Pancreas (tissue), 10 donors: ENCODE data around the gene VWA1. TPM values are rescaled to one million over a fixed set of nuclear protein-coding genes. Genes with fewer than 3 reads are reported as not detected.

Experiments used
- ATAC-seq, 4 donors: fragments of 200-7000 bp; cut with Tn5 transposase; one replicate each; pipeline versions ENCODE4 v1.8.0 to v1.9.1; 2020; ENCODE audit warnings: mild to moderate bottlenecking in 4 of 4, moderate library complexity in 4 of 4
- DNase-seq, 6 donors: peaks; one replicate each; pipeline ENCODE4 v3.0.0-alpha.2; 2020
- FAIRE-seq: peaks from 2 replicates; lab custom pipeline; 2012; peaks lifted over from hg19 to GRCh38; lab: Jason Lieb, UNC
- H3K27ac ChIP-seq, 4 donors: fragments of 200-600 bp; sonication (generic); 1 replicate in 3 of 4; 2 replicates in 1 of 4; pipeline versions ENCODE4 v1.5.0 to v1.8.0; 2020
- H3K27me3 ChIP-seq, 4 donors: fragments of 200-600 bp; one replicate each; pipeline ENCODE4 v1.8.0; 2021
- H3K36me3 ChIP-seq, 3 donors: fragments of 200-600 bp; sonication (generic) in 1 of 3; one replicate each; pipeline versions ENCODE4 v1.5.0 to v1.8.0; 2020 to 2021
- H3K4me1 ChIP-seq, 3 donors: fragments of 200-600 bp; one replicate each; pipeline ENCODE4 v1.8.0; 2021
- H3K4me3 ChIP-seq, 4 donors: fragments of 200-600 bp; sonication (generic) in 2 of 4; one replicate each; pipeline versions ENCODE4 v1.5.0 to v1.8.0; 2020 to 2021
- H3K9me3 ChIP-seq, 4 donors: fragments of 200-600 bp; one replicate each; pipeline ENCODE4 v1.8.0; 2021
- WGBS, 2 donors: extraction: QIAGEN DNeasy Blood & Tissue Kit; methylation state at CpG; one replicate each; pipeline ENCODE4 v1.1.7; 2013; 5-methylcytosine and 5-hydroxymethylcytosine counted together
- intact Hi-C, 3 donors: fragments of 100-400 bp; cut with DNase I; formaldehyde crosslinking; loops; one replicate each; pipeline versions ENCODE4 v1.11.1 to v1.14.2; 2022
- polyA plus RNA-seq, 2 donors: library from polyadenylated mRNA; stranded (reverse); fragments of 200-250 nt; gene quantifications; one replicate each; pipeline ENCODE4 v1.2.3, GENCODE V29; 2013
- total RNA-seq, 6 donors: library from RNA; stranded (reverse); fragmentation: NEBNext Ultra II Directional in 4 of 6; extraction: Animal tissue kit (Norgen Biotek cat#: 25700) in 4 of 6; gene quantifications; one replicate each; pipeline versions ENCODE4 v1.2.1 to v1.2.4, GENCODE V29; 2021 to 2023
- TF ChIP-seq, protein P1 (sequence below), 4 donors: fragments of 200-600 bp; sonication (generic) in 3 of 4; IDR thresholded peaks; one replicate each; pipeline versions ENCODE4 v1.5.0 to v1.8.0; 2021; ENCODE audit warnings: antibody characterized with exemption in 4 of 4
- donor health status: healthy with polysubstance abuse.
- donor health status: DM: no; HTN: no; CAD: no; lungs with moderate emphysema.
- donor health status: DM: no; HTN: no; CAD: no.
- donor health status: control.
- donor health status: control.
- donor health status: Bipolar disorder and iron deficiency.
- donor health status: DM: yes; HTN: yes; CAD: no.
- donor health status: DM: no; HTN: no; CAD: no.
- donor health status: DM: no; HTN: no; CAD: no.
- donor health status: DM: yes; HTN: yes; CAD: no.

VWA1 gene
- total and polyA plus RNA-seq, 8 donors, result 25.4 to 138 (median 55.2) TPM

DNA sequence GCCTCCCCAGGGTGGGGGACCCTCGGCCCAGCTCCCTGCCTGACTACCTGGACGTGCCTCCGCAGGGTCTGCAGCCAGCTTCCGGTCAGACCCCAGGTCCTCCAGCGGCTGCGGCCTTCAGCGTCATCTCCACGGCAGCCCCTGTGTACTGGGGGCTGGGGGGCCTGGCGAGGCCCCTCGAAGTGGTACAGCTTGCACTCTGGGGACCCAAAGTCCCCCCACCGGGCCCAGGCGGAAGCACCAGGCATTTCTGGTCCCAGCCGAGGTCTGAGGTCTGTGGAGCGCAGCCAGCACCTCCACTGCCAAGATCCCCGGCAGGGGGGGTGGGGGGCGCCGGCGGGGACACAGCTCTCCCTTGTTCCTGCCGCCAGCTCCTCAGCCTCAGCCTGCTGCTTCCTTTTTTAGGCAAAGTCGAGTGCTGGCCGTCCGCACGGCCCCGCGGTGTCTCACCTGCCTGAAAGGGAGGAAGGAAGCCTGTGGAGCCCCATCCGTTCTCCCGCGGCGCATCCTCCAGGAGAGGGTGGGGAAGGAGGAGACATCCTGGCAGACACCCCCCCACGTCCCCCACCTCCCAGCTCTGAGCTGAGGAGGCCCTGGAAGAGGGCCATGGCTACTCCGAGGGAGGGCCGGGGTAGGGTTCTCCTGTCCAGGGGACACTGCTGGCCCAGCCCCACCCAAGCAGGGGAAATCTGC lies 1.2 kb upstream of the VWA1 start:
- FAIRE-seq (no peak), DNase-seq (peak in 5 of 6 donors; percentile 59 to 86 (median 71)), ATAC-seq (peak in 3 of 4 donors; percentile 1 to 12 (median 2))
- intact Hi-C loops, result no loop called here
- WGBS, 2 donors, result 50 to 56% methylated on average over 24 to 32 of the region's 32 CpGs
- Histone ChIP-seq H3K4me3 (peak overlapping the region in 1 of 4 donors; percentile 76), H3K36me3 (no peaks in the 10 kb centered on the region), H3K27me3 (no peaks in the 10 kb centered on the region), H3K27ac (peak overlapping the region; percentile 81 to 96 (median 92)), H3K4me1 (peaks cover 35 to 78% (median 59%) of the 10 kb centered on the region in 3 donors), H3K9me3 (no peaks in the 10 kb centered on the region)
- TF ChIP-seq, protein P1, sequence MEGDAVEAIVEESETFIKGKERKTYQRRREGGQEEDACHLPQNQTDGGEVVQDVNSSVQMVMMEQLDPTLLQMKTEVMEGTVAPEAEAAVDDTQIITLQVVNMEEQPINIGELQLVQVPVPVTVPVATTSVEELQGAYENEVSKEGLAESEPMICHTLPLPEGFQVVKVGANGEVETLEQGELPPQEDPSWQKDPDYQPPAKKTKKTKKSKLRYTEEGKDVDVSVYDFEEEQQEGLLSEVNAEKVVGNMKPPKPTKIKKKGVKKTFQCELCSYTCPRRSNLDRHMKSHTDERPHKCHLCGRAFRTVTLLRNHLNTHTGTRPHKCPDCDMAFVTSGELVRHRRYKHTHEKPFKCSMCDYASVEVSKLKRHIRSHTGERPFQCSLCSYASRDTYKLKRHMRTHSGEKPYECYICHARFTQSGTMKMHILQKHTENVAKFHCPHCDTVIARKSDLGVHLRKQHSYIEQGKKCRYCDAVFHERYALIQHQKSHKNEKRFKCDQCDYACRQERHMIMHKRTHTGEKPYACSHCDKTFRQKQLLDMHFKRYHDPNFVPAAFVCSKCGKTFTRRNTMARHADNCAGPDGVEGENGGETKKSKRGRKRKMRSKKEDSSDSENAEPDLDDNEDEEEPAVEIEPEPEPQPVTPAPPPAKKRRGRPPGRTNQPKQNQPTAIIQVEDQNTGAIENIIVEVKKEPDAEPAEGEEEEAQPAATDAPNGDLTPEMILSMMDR (IDR thresholded peaks at IDR 0.05), result no peak

DNA sequence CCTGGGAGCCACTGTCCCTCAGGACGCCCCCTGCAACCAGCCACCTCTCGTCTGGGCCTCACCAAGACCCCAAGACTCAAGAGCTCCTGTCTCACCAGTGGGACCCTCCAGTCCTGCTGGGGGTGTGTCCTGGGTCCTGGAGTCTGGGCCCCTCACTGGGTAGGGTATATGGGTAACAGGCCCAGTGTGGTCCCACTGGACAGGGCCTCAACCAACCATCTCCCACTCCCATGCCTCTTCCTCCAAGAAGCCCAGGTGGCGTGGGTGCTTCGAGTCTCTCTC lies 725 bp upstream of the VWA1 start:
- DNase-seq (no peak), FAIRE-seq (no peak), ATAC-seq (no peak)
- Histone ChIP-seq H3K36me3 (no peaks in the 10 kb centered on the region), H3K27ac (peak overlapping the region; percentile 81 to 96 (median 92)), H3K9me3 (no peaks in the 10 kb centered on the region), H3K4me3 (peak overlapping the region in 1 of 4 donors; percentile 76), H3K4me1 (peaks cover 31 to 73% (median 55%) of the 10 kb centered on the region in 3 donors), H3K27me3 (no peaks in the 10 kb centered on the region)
- TF ChIP-seq, protein P1 (IDR thresholded peaks at IDR 0.05), result no peak
- 68 to 78% methylated on average over 4 of the region's 4 CpGs for WGBS, 2 donors
- intact Hi-C loops, result loop anchor here in 1 of 3 donors (5.0 kb wide), 1 partner anchor 32 kb away; no protein-coding TSS in a partner anchor

DNA sequence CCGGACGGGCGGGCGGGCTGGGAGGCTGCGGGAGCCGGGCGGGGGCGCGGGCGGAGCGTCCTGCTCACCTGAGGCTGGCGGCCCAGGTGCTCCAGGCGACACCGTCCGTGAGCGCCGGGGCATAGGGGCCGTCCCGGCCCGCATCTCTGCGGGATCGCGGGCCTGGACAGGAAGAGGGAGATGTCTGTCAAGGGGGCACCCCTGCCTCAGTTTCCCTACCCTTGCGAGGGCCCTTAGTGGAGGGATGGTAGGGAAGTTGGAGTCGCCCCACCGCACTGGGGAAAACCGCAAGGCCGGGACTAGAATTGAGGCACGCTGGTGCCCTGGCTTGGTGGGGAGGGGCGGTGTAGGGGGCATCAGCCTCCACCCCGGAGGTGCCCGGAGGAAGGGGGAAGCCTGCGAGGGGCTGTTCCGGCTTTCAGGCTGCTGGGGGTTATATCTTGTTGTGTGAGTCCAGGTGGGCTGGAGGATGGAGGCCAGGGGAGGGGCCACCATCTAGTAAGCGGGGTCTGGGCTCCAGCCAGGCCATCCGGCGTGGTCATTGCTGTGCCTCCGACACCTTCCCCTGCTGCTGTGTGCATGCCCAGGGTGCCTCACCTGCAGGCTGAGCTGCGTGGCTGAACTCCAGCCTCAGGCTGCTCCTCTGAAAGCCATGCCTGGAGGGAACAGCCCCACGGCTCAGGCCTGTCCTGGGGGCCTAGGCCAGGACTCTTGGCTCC lies 580 bp downstream of the VWA1 start:
- peaks cover 29 to 71% (median 48%) of the 10 kb centered on the region in 3 donors for H3K4me1 ChIP-seq
- peak overlapping the region; percentile 39 to 96 (median 88) for H3K27ac ChIP-seq
- H3K36me3 ChIP-seq, result no peaks in the 10 kb centered on the region
- intact Hi-C loops, result loop anchor here in 1 of 3 donors (5.0 kb wide), 1 partner anchor 34 kb away; no protein-coding TSS in a partner anchor
- H3K27me3 ChIP-seq, result no peaks in the 10 kb centered on the region
- TF ChIP-seq, protein P1 (IDR thresholded peaks at IDR 0.05), result no peak
- H3K4me3 ChIP-seq, result peak overlapping the region; percentile 54 to 76 (median 58)
- 3 to 7% methylated on average over 30 to 40 of the region's 40 CpGs for WGBS, 2 donors
- H3K9me3 ChIP-seq, result no peaks in the 10 kb centered on the region
- DNase-seq (peak in 5 of 6 donors; percentile 26 to 80 (median 45)), FAIRE-seq (no peak), ATAC-seq (no peak)

DNA sequence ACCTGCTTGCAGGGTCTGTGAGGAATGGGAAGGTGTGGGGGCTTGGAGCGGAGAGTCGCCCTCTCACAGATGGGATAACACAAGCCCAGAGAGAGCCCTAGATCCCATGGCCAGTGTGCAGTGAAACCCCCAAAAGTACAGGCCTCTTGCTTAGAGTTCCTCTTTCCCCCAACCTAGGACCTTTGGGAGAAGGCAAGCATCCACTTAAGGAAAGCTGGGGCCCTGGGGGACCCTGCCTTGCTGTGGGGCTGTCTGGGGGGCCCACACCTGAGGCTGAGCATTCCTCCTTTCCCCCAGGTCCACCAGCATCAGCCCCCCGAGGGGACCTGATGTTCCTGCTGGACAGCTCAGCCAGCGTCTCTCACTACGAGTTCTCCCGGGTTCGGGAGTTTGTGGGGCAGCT lies 1.1 kb downstream of the VWA1 start:
- peaks cover 34 to 70% (median 48%) of the 10 kb centered on the region in 3 donors for H3K4me1 ChIP-seq
- intact Hi-C loops, result loop anchor here in 1 of 3 donors (5.0 kb wide), 1 partner anchor 34 kb away; no protein-coding TSS in a partner anchor
- no peak for DNase-seq
- no peaks in the 10 kb centered on the region for H3K36me3 ChIP-seq
- 45 to 54% methylated on average over 6 to 7 of the region's 7 CpGs for WGBS, 2 donors
- H3K9me3 ChIP-seq, result no peaks in the 10 kb centered on the region
- FAIRE-seq, result no peak
- H3K27ac ChIP-seq, result peak overlapping the region in 2 of 4 donors; percentile 41 to 96
- TF ChIP-seq, protein P1 (IDR thresholded peaks at IDR 0.05), result no peak
- H3K4me3 ChIP-seq, result peak overlapping the region; percentile 54 to 76 (median 58)
- no peaks in the 10 kb centered on the region for H3K27me3 ChIP-seq
- ATAC-seq, result no peak
